ENCODE measurements around the gene CLK3. TPM values are rescaled to one million over a fixed set of nuclear protein-coding genes. Genes with fewer than 3 reads are reported as not detected.

The CLK3 gene
- total RNA-seq, 4 donors from 2014 or later: 93.1 to 244 (median 115) TPM

DNA sequence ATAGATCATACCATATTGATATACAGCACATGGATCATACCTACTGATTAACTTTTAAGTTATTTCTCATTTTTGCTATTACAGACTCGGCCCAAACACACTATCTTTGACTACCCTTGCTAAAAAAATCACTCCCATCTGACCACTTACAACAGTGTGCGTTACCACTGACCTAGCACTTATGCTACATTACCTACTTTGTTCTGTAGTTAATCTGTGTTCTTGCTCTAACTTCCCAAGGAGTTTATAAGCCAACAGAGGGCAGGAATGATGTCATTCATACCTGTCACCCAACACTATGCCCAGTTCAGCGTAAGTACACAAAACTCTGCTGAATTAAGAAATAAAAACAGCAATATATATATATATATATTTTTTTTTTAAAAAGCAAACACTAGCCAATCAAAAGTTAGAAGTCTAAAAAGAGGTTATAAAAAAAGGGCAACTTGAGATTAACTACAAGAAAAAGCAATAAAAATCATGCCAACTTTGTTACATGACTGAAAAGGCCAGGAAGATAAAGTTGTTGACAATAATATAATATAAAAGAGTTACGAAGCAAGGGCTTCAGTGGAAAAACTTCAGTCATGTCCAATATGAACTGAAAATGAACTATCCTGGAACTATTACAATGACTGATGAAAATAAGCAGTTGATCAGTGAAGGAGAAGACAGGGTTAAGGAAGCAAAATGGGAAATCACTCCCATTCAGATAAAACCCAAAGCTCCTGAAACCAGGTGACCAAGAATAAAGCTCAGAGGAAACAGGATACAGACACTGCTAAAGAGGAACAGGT, 46.6 kb downstream of the CLK3 start:
- Histone ChIP-seq H3K4me1 (peaks cover 14% of the 10 kb centered on the region), H3K36me3 (peaks cover 3% of the 10 kb centered on the region), H3K4me3 (no peak overlapping the region), H3K9me3 (no peaks in the 10 kb centered on the region), H3K27me3 (no peaks in the 10 kb centered on the region), H3K27ac (no peak overlapping the region)
- TF ChIP-seq EP300 (IDR thresholded peaks at IDR 0.05): no peak
- TF ChIP-seq, protein P1, sequence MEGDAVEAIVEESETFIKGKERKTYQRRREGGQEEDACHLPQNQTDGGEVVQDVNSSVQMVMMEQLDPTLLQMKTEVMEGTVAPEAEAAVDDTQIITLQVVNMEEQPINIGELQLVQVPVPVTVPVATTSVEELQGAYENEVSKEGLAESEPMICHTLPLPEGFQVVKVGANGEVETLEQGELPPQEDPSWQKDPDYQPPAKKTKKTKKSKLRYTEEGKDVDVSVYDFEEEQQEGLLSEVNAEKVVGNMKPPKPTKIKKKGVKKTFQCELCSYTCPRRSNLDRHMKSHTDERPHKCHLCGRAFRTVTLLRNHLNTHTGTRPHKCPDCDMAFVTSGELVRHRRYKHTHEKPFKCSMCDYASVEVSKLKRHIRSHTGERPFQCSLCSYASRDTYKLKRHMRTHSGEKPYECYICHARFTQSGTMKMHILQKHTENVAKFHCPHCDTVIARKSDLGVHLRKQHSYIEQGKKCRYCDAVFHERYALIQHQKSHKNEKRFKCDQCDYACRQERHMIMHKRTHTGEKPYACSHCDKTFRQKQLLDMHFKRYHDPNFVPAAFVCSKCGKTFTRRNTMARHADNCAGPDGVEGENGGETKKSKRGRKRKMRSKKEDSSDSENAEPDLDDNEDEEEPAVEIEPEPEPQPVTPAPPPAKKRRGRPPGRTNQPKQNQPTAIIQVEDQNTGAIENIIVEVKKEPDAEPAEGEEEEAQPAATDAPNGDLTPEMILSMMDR (IDR thresholded peaks at IDR 0.05): no peak
- no peak for TF ChIP-seq POLR2A (IDR thresholded peaks at IDR 0.05)
- no peak for TF ChIP-seq POLR2AphosphoS5 (IDR thresholded peaks at IDR 0.05)
- WGBS: 95% methylated on average over 4 of the region's 4 CpGs
- DNase-seq (ENCODE audit: low spot score in 2 of 2): no peak

DNA sequence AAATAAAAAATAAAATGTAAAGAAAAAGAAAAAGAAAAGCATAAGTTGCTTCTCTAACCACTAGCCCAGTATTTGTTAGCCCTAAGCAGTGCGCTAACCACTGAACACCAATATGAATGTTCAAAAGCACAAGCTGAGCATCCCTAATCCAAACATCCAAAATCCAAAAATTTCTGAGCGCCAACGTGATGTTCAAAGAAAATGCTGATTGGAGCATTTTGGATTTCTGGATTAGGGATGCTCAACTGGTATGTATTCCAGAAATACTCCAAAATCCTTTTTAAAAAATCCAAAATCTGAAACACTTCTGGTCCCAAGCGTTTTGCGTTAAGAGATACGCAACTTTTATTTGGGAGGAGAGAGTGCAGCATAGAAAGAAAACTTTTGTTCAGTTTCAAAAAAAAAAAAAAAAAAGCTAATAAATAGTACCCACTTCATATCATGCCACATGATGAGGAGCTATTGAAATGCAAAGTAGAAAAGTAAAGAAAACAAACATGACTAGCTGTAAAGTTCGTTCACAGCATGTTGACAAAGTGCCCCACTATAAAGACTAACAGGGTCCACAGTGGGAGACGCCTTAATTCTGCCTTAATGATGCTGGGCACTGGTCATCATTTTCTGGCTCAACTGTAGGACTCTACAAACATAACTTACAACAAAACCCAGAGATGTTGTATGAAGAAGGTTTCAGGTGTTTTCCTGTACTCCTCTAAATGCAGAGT, 47.8 kb downstream of the CLK3 start:
- Histone ChIP-seq H3K4me1 (peaks cover 14% of the 10 kb centered on the region), H3K36me3 (peaks cover 9% of the 10 kb centered on the region), H3K4me3 (no peak overlapping the region), H3K9me3 (no peaks in the 10 kb centered on the region), H3K27ac (no peak overlapping the region), H3K27me3 (no peaks in the 10 kb centered on the region)
- 88% methylated on average over 8 of the region's 8 CpGs for WGBS
- TF ChIP-seq POLR2A (IDR thresholded peaks at IDR 0.05): no peak
- no peak for DNase-seq (ENCODE audit: low spot score in 2 of 2)

GRCh38 chr15:74664028-74664616, 48.5 kb downstream of the CLK3 start:
- H3K4me1 ChIP-seq: peaks cover 14% of the 10 kb centered on the region
- H3K9me3 ChIP-seq: no peaks in the 10 kb centered on the region
- TF ChIP-seq EP300 (IDR thresholded peaks at IDR 0.05): no peak
- no peak for TF ChIP-seq POLR2A (IDR thresholded peaks at IDR 0.05)
- no peaks in the 10 kb centered on the region for H3K27me3 ChIP-seq
- no peak overlapping the region for H3K4me3 ChIP-seq
- no peak overlapping the region for H3K27ac ChIP-seq
- H3K36me3 ChIP-seq: peaks cover 14% of the 10 kb centered on the region
- 19% methylated on average over 2 of the region's 2 CpGs for WGBS
- no peak for DNase-seq (ENCODE audit: low spot score in 2 of 2)

GRCh38 chr15:74664670-74665069, 49.0 kb downstream of the CLK3 start:
- Histone ChIP-seq H3K9me3 (no peaks in the 10 kb centered on the region), H3K4me1 (peaks cover 14% of the 10 kb centered on the region), H3K36me3 (peaks cover 19% of the 10 kb centered on the region), H3K27ac (no peak overlapping the region), H3K27me3 (no peaks in the 10 kb centered on the region), H3K4me3 (no peak overlapping the region)
- TF ChIP-seq POLR2AphosphoS5 (IDR thresholded peaks at IDR 0.05): no peak
- TF ChIP-seq, protein P1 (IDR thresholded peaks at IDR 0.05): no peak
- no peak for TF ChIP-seq POLR2A (IDR thresholded peaks at IDR 0.05)
- TF ChIP-seq EP300 (IDR thresholded peaks at IDR 0.05): no peak
- no peak for DNase-seq (ENCODE audit: low spot score in 2 of 2)
- 85% methylated on average over 2 of the region's 2 CpGs for WGBS

- Histone ChIP-seq H3K27ac (no peak overlapping the region), H3K36me3 (peaks cover 46% of the 10 kb centered on the region), H3K9me3 (no peaks in the 10 kb centered on the region), H3K27me3 (no peaks in the 10 kb centered on the region), H3K4me3 (no peak overlapping the region), H3K4me1 (peaks cover 14% of the 10 kb centered on the region)
- TF ChIP-seq, protein P1 (IDR thresholded peaks at IDR 0.05): no peak
- TF ChIP-seq POLR2AphosphoS5 (IDR thresholded peaks at IDR 0.05) (no peak), POLR2A (IDR thresholded peaks at IDR 0.05) (no peak), EP300 (IDR thresholded peaks at IDR 0.05) (no peak)
- no peak for DNase-seq (ENCODE audit: low spot score in 2 of 2)
- WGBS: 81% methylated on average over 1 of the region's 1 CpG
These were observed 52.3 kb downstream of the CLK3 start for GRCh38 chr15:74667975-74668374.

- H3K4me3 ChIP-seq: no peak overlapping the region
- no peak overlapping the region for H3K27ac ChIP-seq
- no peaks in the 10 kb centered on the region for H3K27me3 ChIP-seq
- peaks cover 59% of the 10 kb centered on the region for H3K36me3 ChIP-seq
- 88% methylated on average over 4 of the region's 4 CpGs for WGBS
- no peak for DNase-seq (ENCODE audit: low spot score in 2 of 2)
- TF ChIP-seq POLR2AphosphoS5 (IDR thresholded peaks at IDR 0.05) (no peak), POLR2A (IDR thresholded peaks at IDR 0.05) (no peak), EP300 (IDR thresholded peaks at IDR 0.05) (no peak)
- TF ChIP-seq, protein P1 (IDR thresholded peaks at IDR 0.05): no peak
- no peaks in the 10 kb centered on the region for H3K4me1 ChIP-seq
- no peaks in the 10 kb centered on the region for H3K9me3 ChIP-seq
These were observed 54.0 kb downstream of the CLK3 start for GRCh38 chr15:74669627-74670026.
